HG02852 (cell line): ENCODE measurements around the gene NUTF2.

ENCODE experiments used
- ATAC-seq: cut with Tn5 transposase; IDR thresholded peaks from one replicate; pipeline ENCODE4 v1.9.1; 2021; ENCODE audit warnings: mild to moderate bottlenecking, moderate library complexity; ENCODE audit not compliant: unreplicated experiment

NUTF2 gene

GRCh38 chr16:67917140-67917851, 70.6 kb downstream of the NUTF2 start:
- ATAC-seq = no peak

GRCh38 chr16:67917852-67918236, 71.1 kb downstream of the NUTF2 start:
- ATAC-seq = no peak

- ATAC-seq = no peak
These were observed 73.0 kb downstream of the NUTF2 start for GRCh38 chr16:67919622-67920221.
